ENCODE measurements around the gene PGP. TPM values are rescaled to one million over a fixed set of nuclear protein-coding genes. Genes with fewer than 3 reads are reported as not detected.

Gene PGP
- total RNA-seq, 2 donors from 2014 or later, result 9.1 to 19.5 TPM

GRCh38 chr16:2196981-2197511 is 17.6 kb downstream of the PGP start:
- H3K36me3 ChIP-seq, result no peaks in the 10 kb centered on the region
- H3K9me3 ChIP-seq, result no peaks in the 10 kb centered on the region
- ATAC-seq (ENCODE audit: insufficient number of reproducible peaks, low FRiP score, low read depth) (no peak), DNase-seq (ENCODE audit: low spot score) (no peak)
- H3K4me3 ChIP-seq, result peak overlapping the region; percentile 46
- TF ChIP-seq, protein P1, sequence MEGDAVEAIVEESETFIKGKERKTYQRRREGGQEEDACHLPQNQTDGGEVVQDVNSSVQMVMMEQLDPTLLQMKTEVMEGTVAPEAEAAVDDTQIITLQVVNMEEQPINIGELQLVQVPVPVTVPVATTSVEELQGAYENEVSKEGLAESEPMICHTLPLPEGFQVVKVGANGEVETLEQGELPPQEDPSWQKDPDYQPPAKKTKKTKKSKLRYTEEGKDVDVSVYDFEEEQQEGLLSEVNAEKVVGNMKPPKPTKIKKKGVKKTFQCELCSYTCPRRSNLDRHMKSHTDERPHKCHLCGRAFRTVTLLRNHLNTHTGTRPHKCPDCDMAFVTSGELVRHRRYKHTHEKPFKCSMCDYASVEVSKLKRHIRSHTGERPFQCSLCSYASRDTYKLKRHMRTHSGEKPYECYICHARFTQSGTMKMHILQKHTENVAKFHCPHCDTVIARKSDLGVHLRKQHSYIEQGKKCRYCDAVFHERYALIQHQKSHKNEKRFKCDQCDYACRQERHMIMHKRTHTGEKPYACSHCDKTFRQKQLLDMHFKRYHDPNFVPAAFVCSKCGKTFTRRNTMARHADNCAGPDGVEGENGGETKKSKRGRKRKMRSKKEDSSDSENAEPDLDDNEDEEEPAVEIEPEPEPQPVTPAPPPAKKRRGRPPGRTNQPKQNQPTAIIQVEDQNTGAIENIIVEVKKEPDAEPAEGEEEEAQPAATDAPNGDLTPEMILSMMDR (IDR thresholded peaks at IDR 0.05), result no peak
- H3K27me3 ChIP-seq (replicated peaks; ENCODE audit: insufficient read depth), result peaks cover 8% of the 10 kb centered on the region
- peaks cover 5 to 13% of the 10 kb centered on the region in 2 donors for H3K4me1 ChIP-seq (ENCODE audit: control insufficient read depth in 1 of 2, low read depth in 2 of 2)
- no peak overlapping the region for H3K27ac ChIP-seq

- Histone ChIP-seq H3K36me3 (no peaks in the 10 kb centered on the region), H3K27me3 (replicated peaks; ENCODE audit: insufficient read depth) (peaks cover 8% of the 10 kb centered on the region), H3K27ac (peak within 1 kb of the TSS in 1 of 2 donors; percentile 7), H3K9me3 (no peaks in the 10 kb centered on the region), H3K4me3 (peak within 1 kb of the TSS; percentile 62), H3K4me1 (ENCODE audit: control insufficient read depth in 1 of 2, low read depth in 2 of 2) (peaks cover 5 to 13% of the 10 kb centered on the region in 2 donors)
- no peak for ATAC-seq (ENCODE audit: insufficient number of reproducible peaks, low FRiP score, low read depth)
- no peak for DNase-seq (ENCODE audit: low spot score)
- TF ChIP-seq, protein P1 (IDR thresholded peaks at IDR 0.05), result no peak
Observed at GRCh38 chr16:2196162-2196980, 18.3 kb downstream of the PGP start, which contains the start of gene CASKIN1. CASKIN1 (minus strand) TSS chr16:2196605; CDS start chr16:2196432, 173 bp downstream.

DNA sequence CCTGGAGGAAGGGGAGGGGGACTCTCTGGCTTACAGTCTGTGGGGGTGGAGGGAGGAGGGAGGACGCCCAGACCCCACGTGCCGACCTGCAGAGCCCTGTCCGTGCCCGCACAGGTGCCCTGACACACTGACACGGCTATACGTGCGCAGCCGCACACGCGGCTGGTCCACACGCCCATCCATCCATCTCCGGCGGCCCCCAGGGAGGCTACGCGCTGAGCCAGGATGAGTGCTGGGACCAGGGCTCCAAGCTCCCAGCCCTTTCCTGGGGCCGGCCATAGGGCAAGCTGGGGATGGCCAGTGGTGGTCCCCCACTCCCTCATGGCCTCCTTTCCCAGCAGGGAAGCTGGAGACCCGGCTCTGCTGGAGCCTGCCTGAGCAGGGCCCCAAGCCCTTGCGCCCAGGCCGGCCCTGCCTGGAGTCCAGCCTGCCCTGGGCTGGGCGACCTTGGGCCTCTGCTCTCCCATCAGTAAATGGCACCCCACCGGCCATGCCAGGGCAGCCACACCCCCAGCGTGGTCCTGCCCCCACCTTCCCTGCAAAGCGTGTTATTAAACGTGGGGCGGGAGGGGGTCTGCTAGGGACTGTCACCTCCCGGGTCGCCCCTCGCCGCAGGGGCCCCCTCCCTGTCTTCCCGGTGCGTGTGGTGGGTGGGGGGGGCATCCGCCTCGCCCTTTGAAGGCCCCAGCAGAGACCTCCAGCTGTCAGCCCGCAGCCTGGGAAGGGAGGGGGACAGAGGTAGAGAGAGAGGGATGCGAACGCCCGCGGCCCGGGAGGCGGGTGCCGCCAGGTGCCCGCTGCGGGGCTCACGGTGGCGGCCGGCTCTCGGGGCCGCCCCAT is 19.1 kb downstream of the PGP start:
- ATAC-seq (ENCODE audit: insufficient number of reproducible peaks, low FRiP score, low read depth) (no peak), DNase-seq (ENCODE audit: low spot score) (no peak)
- H3K36me3 ChIP-seq, result no peaks in the 10 kb centered on the region
- TF ChIP-seq, protein P1 (IDR thresholded peaks at IDR 0.05), result no peak
- no peaks in the 10 kb centered on the region for H3K9me3 ChIP-seq
- peaks cover 8% of the 10 kb centered on the region for H3K27me3 ChIP-seq (replicated peaks; ENCODE audit: insufficient read depth)
- peak overlapping the region in 1 of 2 donors; percentile 7 for H3K27ac ChIP-seq
- peak overlapping the region; percentile 62 for H3K4me3 ChIP-seq
- peaks cover 5 to 13% of the 10 kb centered on the region in 2 donors for H3K4me1 ChIP-seq (ENCODE audit: control insufficient read depth in 1 of 2, low read depth in 2 of 2)

DNA sequence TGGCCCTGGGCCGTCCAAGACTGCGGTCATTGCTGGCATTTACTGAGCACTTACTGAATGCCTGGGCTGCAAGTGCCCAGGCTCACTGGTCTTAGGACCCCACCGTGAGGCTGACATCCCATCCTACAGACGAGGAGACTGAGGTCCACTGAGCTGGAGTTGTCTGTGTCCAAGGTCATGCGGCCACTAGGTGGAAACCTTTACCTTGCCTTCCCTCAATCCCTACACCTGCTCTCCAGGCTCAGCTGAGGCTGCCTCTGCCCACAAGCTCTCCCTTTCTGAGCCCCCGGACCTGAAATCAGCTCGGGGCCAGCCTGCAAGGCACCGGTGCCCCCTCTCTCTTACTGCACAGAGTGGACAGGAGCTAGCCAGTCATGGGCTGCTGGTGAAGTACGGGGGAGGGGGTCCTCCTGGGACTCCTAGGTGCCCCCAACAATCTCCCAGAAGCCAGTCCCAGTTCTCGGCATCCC is 19.8 kb downstream of the PGP start:
- Histone ChIP-seq H3K4me3 (no peak overlapping the region), H3K27ac (peak overlapping the region in 1 of 2 donors; percentile 7), H3K4me1 (ENCODE audit: control insufficient read depth in 1 of 2, low read depth in 2 of 2) (peaks cover 5 to 13% of the 10 kb centered on the region in 2 donors), H3K36me3 (no peaks in the 10 kb centered on the region), H3K9me3 (no peaks in the 10 kb centered on the region), H3K27me3 (replicated peaks; ENCODE audit: insufficient read depth) (peaks cover 8% of the 10 kb centered on the region)
- TF ChIP-seq, protein P1 (IDR thresholded peaks at IDR 0.05), result peak; percentile 17
- no peak for ATAC-seq (ENCODE audit: insufficient number of reproducible peaks, low FRiP score, low read depth)
- DNase-seq (ENCODE audit: low spot score), result no peak
